Thyroid gland (tissue), 4 donors: ENCODE measurements around the gene ATXN3L. TPM values are rescaled to one million over a fixed set of nuclear protein-coding genes. Genes with fewer than 3 reads are reported as not detected.

Source experiments
- DNase-seq, 2 donors: peaks; one replicate each; pipeline ENCODE4 v3.0.0-alpha.2; 2019
- H3K27ac ChIP-seq, 3 donors: fragments of 200-600 bp; sonication (generic); 1 replicate in 2 of 3; 2 replicates in 1 of 3; pipeline ENCODE4 v1.5.1; 2016 to 2019; ENCODE audit warnings: mild to moderate bottlenecking in 1 of 3, moderate library complexity in 1 of 3
- H3K27me3 ChIP-seq: fragments of 200-600 bp; sonication (generic); one replicate; pipeline ENCODE4 v1.5.1; 2019
- H3K36me3 ChIP-seq, 2 donors: fragments of 200-600 bp; sonication (generic); one replicate each; pipeline ENCODE4 v1.5.1; 2016 to 2019
- H3K4me1 ChIP-seq, 2 donors: fragments of 200-600 bp; sonication (generic); one replicate each; pipeline ENCODE4 v1.5.1; 2017 to 2019
- H3K4me3 ChIP-seq, 3 donors: fragments of 200-600 bp; sonication (generic); replicated peaks in 1 of 3; 1 replicate in 2 of 3; 2 replicates in 1 of 3; pipeline ENCODE4 v1.5.1; 2016; ENCODE audit warnings: mild to moderate bottlenecking in 1 of 3
- H3K9me3 ChIP-seq: fragments of 200-600 bp; sonication (generic); one replicate; pipeline ENCODE4 v1.5.1; 2017
- CTCF ChIP-seq, 6 experiments: fragments of 200-600 bp in 3 of 6; fragments of 450-650 bp in 3 of 6; sonication (generic) in 3 of 6; IDR thresholded peaks; one replicate each; pipeline ENCODE4 v1.5.1; 2016 to 2019; ENCODE audit warnings: antibody characterized with exemption in 6 of 6, mild to moderate bottlenecking in 2 of 6, inconsistent platforms in 1 of 6, moderate library complexity in 1 of 6
- POLR2A ChIP-seq, 2 donors: fragments of 450-650 bp; IDR thresholded peaks; one replicate each; pipeline ENCODE4 v1.6.1; 2017; ENCODE audit warnings: antibody characterized with exemption in 2 of 2, mild to moderate bottlenecking in 2 of 2, moderate library complexity in 1 of 2
- WGBS, 2 donors: methylation state at CpG; one replicate each; pipeline ENCODE4 v1.1.5; 2017; 5-methylcytosine and 5-hydroxymethylcytosine counted together
- intact Hi-C: fragments of 100-400 bp; cut with DNase I; formaldehyde crosslinking; loops from one replicate; pipeline ENCODE4 v1.15.1; 2023
- total RNA-seq, 4 donors: library from RNA; depleted of rRNA; stranded (reverse); fragments of >200 nt; gene quantifications; one replicate each; pipeline ENCODE4 v1.2.3, GENCODE V29; 2016

ATXN3L gene
- total RNA-seq, 4 donors from 2014 or later, result not detected

- Histone ChIP-seq H3K4me3 (no peak overlapping the region), H3K4me1 (no peaks in the 10 kb centered on the region), H3K36me3 (no peaks in the 10 kb centered on the region), H3K9me3 (no peaks in the 10 kb centered on the region), H3K27ac (no peak overlapping the region), H3K27me3 (no peaks in the 10 kb centered on the region)
- WGBS, 2 donors, result 97 to 98% methylated on average over 3 of the region's 3 CpGs
- intact Hi-C loops, result no loop called here
- no peak for TF ChIP-seq CTCF (IDR thresholded peaks at IDR 0.05)
- TF ChIP-seq POLR2A (IDR thresholded peaks at IDR 0.05), result no peak
- DNase-seq, result no peak
Measured at GRCh38 chrX:13272426-13272825, 47.4 kb downstream of the ATXN3L start.

GRCh38 chrX:13271511-13271910 is 48.3 kb downstream of the ATXN3L start:
- intact Hi-C loops, result no loop called here
- no peak overlapping the region for H3K27ac ChIP-seq
- no peak for TF ChIP-seq CTCF (IDR thresholded peaks at IDR 0.05)
- no peak for TF ChIP-seq POLR2A (IDR thresholded peaks at IDR 0.05)
- no peaks in the 10 kb centered on the region for H3K9me3 ChIP-seq
- 86 to 92% methylated on average over 3 of the region's 3 CpGs for WGBS, 2 donors
- DNase-seq, result no peak
- no peaks in the 10 kb centered on the region for H3K27me3 ChIP-seq
- H3K4me1 ChIP-seq, result no peaks in the 10 kb centered on the region
- no peaks in the 10 kb centered on the region for H3K36me3 ChIP-seq
- H3K4me3 ChIP-seq, result no peak overlapping the region

- H3K4me3 ChIP-seq, result no peak overlapping the region
- H3K4me1 ChIP-seq, result no peaks in the 10 kb centered on the region
- no peak overlapping the region for H3K27ac ChIP-seq
- TF ChIP-seq POLR2A (IDR thresholded peaks at IDR 0.05) (no peak), CTCF (IDR thresholded peaks at IDR 0.05) (no peak)
- 89 to 95% methylated on average over 1 of the region's 1 CpG for WGBS, 2 donors
- H3K36me3 ChIP-seq, result no peaks in the 10 kb centered on the region
- no peaks in the 10 kb centered on the region for H3K9me3 ChIP-seq
- DNase-seq, result no peak
- H3K27me3 ChIP-seq, result no peaks in the 10 kb centered on the region
- intact Hi-C loops, result no loop called here
Measured at GRCh38 chrX:13270360-13270759, 49.5 kb downstream of the ATXN3L start.

- TF ChIP-seq POLR2A (IDR thresholded peaks at IDR 0.05) (no peak), CTCF (IDR thresholded peaks at IDR 0.05) (no peak)
- 100% methylated on average over 1 of the region's 1 CpG for WGBS, 2 donors
- intact Hi-C loops, result no loop called here
- H3K4me3 ChIP-seq, result no peak overlapping the region
- H3K36me3 ChIP-seq, result no peaks in the 10 kb centered on the region
- H3K9me3 ChIP-seq, result no peaks in the 10 kb centered on the region
- no peak for DNase-seq
- no peaks in the 10 kb centered on the region for H3K27me3 ChIP-seq
- no peaks in the 10 kb centered on the region for H3K4me1 ChIP-seq
- H3K27ac ChIP-seq, result no peak overlapping the region
Measured at GRCh38 chrX:13268874-13269273, 51.0 kb downstream of the ATXN3L start.

Other genes starting within 250 kb of the ATXN3L start
- not detected for gene EGFL6, start 249.5 kb upstream of the ATXN3L start, total RNA-seq